Prostate gland (tissue), 2 donors: ENCODE data around the gene FOXP1. TPM values are rescaled to one million over a fixed set of nuclear protein-coding genes. Genes with fewer than 3 reads are reported as not detected.
A peak's percentile ranks its signal among the peaks of the same experiment; 100 is the strongest.

Experiments used
- DNase-seq: peaks from one replicate; pipeline ENCODE4 v3.0.0-alpha.2; 2019; ENCODE audit warnings: low spot score
- H3K27ac ChIP-seq, 2 donors: fragments of 200-600 bp; sonication (generic); 2 replicates each; pipeline ENCODE4 v1.5.1; 2017 to 2019
- H3K27me3 ChIP-seq: fragments of 200-600 bp; sonication (generic); replicated peaks from 2 replicates; pipeline ENCODE4 v1.5.1; 2019; ENCODE audit not compliant: insufficient read depth
- H3K36me3 ChIP-seq, 2 donors: fragments of 200-600 bp; sonication (generic); 1 replicate in 1 of 2; 2 replicates in 1 of 2; pipeline versions ENCODE4 v1.5.1 to v1.8.1; 2017 to 2019
- H3K4me1 ChIP-seq: fragments of 200-600 bp; sonication (generic); replicated peaks from 2 replicates; pipeline ENCODE4 v1.5.1; 2019
- H3K4me3 ChIP-seq, 2 donors: fragments of 200-600 bp; sonication (generic); 2 replicates each; pipeline ENCODE4 v1.5.1; 2017 to 2019
- H3K9me3 ChIP-seq: fragments of 200-600 bp; sonication (generic); 2 replicates; pipeline ENCODE4 v1.5.1; 2017
- POLR2A ChIP-seq: fragments of 450-650 bp; IDR thresholded peaks from one replicate; pipeline ENCODE4 v1.6.1; 2016; ENCODE audit warnings: antibody characterized with exemption, mild to moderate bottlenecking
- POLR2AphosphoS5 ChIP-seq: sonication (generic); formaldehyde crosslinking; IDR thresholded peaks from one replicate; pipeline ENCODE4 v1.6.1; 2017; ENCODE audit warnings: antibody characterized with exemption
- WGBS: methylation state at CpG from one replicate; pipeline ENCODE4 v1.1.5; 2018; 5-methylcytosine and 5-hydroxymethylcytosine counted together
- intact Hi-C: fragments of 100-400 bp; cut with DNase I; formaldehyde crosslinking; loops from one replicate; pipeline ENCODE4 v1.14.2; 2022
- total RNA-seq, 2 donors: library from RNA; depleted of rRNA; stranded (reverse); fragments of >200 nt; gene quantifications; one replicate each; pipeline ENCODE4 v1.1.0, GENCODE V29; 2016
- TF ChIP-seq, protein P1 (sequence below), 4 experiments: fragments of 200-600 bp in 2 of 4; fragments of 450-650 bp in 2 of 4; sonication (generic) in 2 of 4; IDR thresholded peaks; 1 replicate in 3 of 4; 2 replicates in 1 of 4; pipeline ENCODE4 v1.5.1; 2016 to 2019; ENCODE audit warnings: antibody characterized with exemption in 4 of 4, mild to moderate bottlenecking in 2 of 4, moderate library complexity in 2 of 4

The FOXP1 gene
- total RNA-seq, 2 donors from 2014 or later, result 133 to 156 TPM

- DNase-seq, result no peak
- intact Hi-C loops, result no loop called here
- Histone ChIP-seq H3K36me3 (no peaks in the 10 kb centered on the region), H3K4me3 (no peak overlapping the region), H3K9me3 (no peaks in the 10 kb centered on the region), H3K4me1 (no peaks in the 10 kb centered on the region), H3K27ac (no peak overlapping the region), H3K27me3 (no peaks in the 10 kb centered on the region)
- no peak for TF ChIP-seq POLR2AphosphoS5
- TF ChIP-seq, protein P1, sequence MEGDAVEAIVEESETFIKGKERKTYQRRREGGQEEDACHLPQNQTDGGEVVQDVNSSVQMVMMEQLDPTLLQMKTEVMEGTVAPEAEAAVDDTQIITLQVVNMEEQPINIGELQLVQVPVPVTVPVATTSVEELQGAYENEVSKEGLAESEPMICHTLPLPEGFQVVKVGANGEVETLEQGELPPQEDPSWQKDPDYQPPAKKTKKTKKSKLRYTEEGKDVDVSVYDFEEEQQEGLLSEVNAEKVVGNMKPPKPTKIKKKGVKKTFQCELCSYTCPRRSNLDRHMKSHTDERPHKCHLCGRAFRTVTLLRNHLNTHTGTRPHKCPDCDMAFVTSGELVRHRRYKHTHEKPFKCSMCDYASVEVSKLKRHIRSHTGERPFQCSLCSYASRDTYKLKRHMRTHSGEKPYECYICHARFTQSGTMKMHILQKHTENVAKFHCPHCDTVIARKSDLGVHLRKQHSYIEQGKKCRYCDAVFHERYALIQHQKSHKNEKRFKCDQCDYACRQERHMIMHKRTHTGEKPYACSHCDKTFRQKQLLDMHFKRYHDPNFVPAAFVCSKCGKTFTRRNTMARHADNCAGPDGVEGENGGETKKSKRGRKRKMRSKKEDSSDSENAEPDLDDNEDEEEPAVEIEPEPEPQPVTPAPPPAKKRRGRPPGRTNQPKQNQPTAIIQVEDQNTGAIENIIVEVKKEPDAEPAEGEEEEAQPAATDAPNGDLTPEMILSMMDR (IDR thresholded peaks at IDR 0.05), result no peak
- no peak for TF ChIP-seq POLR2A
- WGBS, result 95% methylated on average over 2 of the region's 2 CpGs
These were observed 508.0 kb downstream of the FOXP1 start for GRCh38 chr3:71075494-71075893.

DNA sequence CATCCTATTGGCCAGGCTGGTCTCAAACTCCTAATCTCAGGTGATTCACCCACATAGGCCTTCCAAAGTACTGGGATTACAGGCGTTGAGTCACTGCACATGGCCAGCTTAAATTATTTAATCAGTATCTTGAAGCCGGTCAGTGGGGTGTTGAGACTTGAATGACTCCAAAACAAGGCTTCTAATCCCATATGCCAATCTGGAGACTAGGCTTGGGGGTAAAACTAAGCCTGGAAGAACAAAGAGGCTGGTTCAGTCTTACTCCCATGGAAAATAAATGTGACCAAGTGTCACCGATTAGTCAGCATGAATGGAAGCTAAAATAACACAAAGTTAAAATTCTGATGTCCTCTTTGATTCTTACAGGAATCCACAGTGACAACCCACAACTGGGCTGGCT, 509.1 kb downstream of the FOXP1 start:
- H3K4me3 ChIP-seq, result no peak overlapping the region
- 97% methylated on average over 3 of the region's 3 CpGs for WGBS
- intact Hi-C loops, result no loop called here
- H3K36me3 ChIP-seq, result no peaks in the 10 kb centered on the region
- no peaks in the 10 kb centered on the region for H3K27me3 ChIP-seq
- no peaks in the 10 kb centered on the region for H3K4me1 ChIP-seq
- no peak for DNase-seq
- H3K9me3 ChIP-seq, result no peaks in the 10 kb centered on the region
- TF ChIP-seq POLR2AphosphoS5 (no peak), POLR2A (no peak)
- TF ChIP-seq, protein P1 (IDR thresholded peaks at IDR 0.05), result no peak
- H3K27ac ChIP-seq, result no peak overlapping the region

- intact Hi-C loops, result no loop called here
- H3K9me3 ChIP-seq, result no peaks in the 10 kb centered on the region
- no peak for TF ChIP-seq POLR2A
- TF ChIP-seq, protein P1 (IDR thresholded peaks at IDR 0.05), result no peak
- no peak for TF ChIP-seq POLR2AphosphoS5
- H3K4me1 ChIP-seq, result no peaks in the 10 kb centered on the region
- no peak overlapping the region for H3K27ac ChIP-seq
- no peak for DNase-seq
- H3K4me3 ChIP-seq, result no peak overlapping the region
- H3K36me3 ChIP-seq, result no peaks in the 10 kb centered on the region
- no peaks in the 10 kb centered on the region for H3K27me3 ChIP-seq
- 54% methylated on average over 4 of the region's 4 CpGs for WGBS
These were observed 510.5 kb downstream of the FOXP1 start for GRCh38 chr3:71072986-71073385.

GRCh38 chr3:71072287-71072686, 511.2 kb downstream of the FOXP1 start:
- no peaks in the 10 kb centered on the region for H3K27me3 ChIP-seq
- H3K4me3 ChIP-seq, result no peak overlapping the region
- no peaks in the 10 kb centered on the region for H3K36me3 ChIP-seq
- 77% methylated on average over 2 of the region's 2 CpGs for WGBS
- H3K4me1 ChIP-seq, result peaks cover under 1% of the 10 kb centered on the region
- H3K9me3 ChIP-seq, result no peaks in the 10 kb centered on the region
- no peak overlapping the region for H3K27ac ChIP-seq
- DNase-seq, result no peak
- no peak for TF ChIP-seq POLR2AphosphoS5
- intact Hi-C loops, result no loop called here

DNA sequence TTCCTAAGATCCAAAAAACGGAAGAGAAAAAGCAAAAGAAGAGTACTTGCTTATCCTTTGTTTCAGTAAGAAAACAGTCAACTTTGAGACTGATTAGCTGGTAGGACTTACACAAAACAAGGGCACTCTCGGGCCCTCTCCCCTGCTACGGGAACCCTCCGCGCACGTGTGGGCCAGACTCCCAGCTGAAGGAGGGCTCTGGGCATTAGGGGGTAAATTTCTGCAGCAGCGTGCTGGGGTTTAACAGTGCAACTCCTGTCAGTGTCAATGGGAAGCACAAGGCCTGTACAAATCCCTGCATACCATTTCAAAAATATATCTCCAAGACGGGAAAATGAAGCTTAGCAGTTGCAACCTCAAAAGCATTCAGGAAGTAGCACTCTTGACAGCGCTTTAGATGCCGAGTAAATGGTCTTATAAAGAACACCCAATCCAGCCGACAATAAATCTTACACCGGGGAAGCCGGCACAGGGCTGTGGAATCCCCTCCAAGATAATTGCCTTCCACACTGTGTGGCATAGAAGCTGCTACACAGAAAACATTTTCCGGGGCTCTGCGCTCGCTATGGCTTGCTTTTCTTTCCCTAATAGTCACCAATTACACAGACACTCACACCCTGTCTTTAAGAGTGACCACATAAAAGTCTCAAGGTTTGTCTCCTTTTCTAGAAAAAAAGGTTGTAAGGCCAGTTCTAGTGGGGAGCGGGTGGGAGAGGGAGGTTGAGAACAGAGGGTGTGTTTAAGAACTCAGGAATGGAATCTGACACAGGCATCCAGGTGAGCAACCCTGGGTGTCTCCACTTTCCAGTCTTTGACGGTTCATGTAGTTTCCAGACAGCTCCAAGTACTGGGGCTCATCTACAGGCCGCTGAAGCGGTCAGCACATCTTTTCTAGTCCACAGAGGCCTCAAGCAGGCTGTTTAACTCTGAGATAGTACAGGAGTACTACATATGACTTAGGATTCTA, 512.7 kb downstream of the FOXP1 start:
- peaks cover 9% of the 10 kb centered on the region for H3K4me1 ChIP-seq
- H3K36me3 ChIP-seq, result no peaks in the 10 kb centered on the region
- H3K9me3 ChIP-seq, result no peaks in the 10 kb centered on the region
- no peaks in the 10 kb centered on the region for H3K27me3 ChIP-seq
- 53% methylated on average over 20 of the region's 20 CpGs for WGBS
- no peak for TF ChIP-seq POLR2A
- TF ChIP-seq POLR2AphosphoS5, result no peak
- TF ChIP-seq, protein P1 (IDR thresholded peaks at IDR 0.05), result no peak
- no peak for DNase-seq
- intact Hi-C loops, result no loop called here
- peak overlapping the region; percentile 59 to 96 for H3K27ac ChIP-seq
- no peak overlapping the region for H3K4me3 ChIP-seq
